GM21717 (cell line): Measurements from ENCODE around the gene STK16.
A peak's percentile ranks its signal among the peaks of the same experiment; 100 is the strongest.

Experiments
- ATAC-seq: cut with Tn5 transposase; IDR thresholded peaks from one replicate; pipeline ENCODE4 v1.9.1; 2021; ENCODE audit warnings: mild to moderate bottlenecking, moderate library complexity; ENCODE audit not compliant: unreplicated experiment

STK16 gene

DNA sequence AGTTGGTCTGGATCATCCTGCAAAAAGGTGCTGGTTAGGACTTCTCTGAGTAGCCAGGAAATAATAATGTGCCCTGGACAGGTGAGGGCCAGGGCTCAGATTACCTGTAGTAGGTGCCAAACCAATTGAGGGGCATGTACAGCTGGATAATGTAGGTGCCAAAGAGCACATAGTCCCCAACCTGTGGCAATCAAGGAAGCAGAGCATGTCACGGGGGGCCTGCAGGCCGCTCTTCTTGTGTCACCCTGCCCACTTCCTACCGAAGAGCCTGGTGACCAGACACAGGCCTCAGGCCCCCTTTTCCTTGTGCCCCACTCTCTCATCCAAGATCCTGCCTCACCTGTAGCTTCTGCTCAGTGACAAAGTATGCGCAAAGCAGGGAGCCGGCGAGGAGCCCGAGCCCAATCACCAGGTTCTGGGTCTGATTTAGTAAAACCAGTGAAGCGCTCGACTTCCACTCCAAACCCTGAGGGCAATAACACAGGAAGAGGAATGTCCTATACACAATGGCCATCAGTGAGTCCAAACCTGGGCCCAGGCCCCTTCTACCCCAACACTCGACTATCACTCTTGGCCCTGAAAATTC, 31.7 kb upstream of the STK16 start:
- ATAC-seq = no peak

DNA sequence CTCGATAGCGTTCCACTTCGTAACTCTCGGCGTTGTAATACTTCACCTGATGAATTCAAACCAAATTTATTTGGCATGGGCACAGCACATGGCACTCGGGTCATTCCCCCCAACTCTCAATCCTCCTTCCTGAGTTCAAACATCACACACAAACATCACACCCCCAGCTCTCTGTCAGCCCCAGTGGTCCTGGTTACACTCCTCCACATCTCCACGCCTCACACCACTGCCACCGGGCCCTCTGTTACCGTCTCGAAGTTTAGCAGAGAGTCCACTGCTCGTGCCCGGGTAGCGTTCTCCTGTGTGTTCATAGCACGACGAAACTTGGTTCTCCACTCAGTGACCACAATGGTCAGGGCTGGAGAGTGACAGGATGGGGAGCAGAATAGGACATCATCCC, 31.1 kb upstream of the STK16 start:
- ATAC-seq = no peak

DNA sequence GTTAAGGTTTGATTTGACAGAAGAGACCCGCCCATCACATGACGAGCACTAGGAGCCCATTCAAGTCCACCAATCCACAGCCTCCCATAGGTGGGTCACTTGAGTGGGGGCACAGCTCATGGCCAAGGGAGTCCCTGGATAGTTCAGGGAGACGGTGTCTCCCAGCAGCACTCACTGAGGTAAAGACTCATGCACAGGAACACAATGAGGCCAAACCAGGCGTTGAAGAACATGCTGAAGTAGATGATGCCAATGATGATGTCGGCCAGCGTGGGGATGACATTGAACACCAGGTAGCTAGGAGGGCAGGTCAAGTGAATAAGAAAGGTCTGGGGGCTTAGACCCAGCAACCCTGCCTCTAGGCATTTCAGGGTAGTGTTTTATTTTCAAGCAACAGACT, 30.5 kb upstream of the STK16 start:
- no peak for ATAC-seq

DNA sequence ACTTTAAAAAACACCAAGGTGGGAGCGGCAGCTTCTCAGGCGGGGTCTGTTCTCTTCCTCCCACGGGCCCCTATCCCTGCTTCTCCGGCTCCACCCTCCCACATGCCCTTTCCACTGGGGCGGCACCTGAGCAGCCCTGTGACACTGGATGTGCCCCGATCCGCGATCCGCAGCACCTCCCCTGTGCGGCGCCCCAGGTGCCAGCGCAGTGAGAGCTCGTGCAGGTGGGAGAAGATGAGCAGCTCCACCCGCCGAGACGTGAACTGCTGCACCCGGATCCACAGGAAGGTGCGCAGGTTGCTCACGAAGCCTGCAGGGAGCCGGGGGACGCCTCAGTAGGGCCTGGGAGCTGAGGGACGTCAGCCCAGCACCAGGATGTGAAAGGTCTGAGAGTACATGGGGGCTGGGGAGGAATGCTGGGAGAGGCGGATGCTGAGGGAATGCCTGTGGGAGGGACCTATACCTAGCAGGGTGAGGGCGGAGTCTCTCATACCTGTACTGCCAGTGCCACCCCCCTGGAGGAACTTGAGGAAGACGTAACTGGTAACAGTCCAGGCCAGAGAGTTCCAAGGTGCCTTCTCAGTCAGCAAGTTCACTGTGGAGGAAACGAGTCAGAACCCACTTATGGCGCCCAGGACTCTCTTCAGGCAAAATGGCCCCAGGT, 29.3 kb upstream of the STK16 start:
- ATAC-seq = no peak

DNA sequence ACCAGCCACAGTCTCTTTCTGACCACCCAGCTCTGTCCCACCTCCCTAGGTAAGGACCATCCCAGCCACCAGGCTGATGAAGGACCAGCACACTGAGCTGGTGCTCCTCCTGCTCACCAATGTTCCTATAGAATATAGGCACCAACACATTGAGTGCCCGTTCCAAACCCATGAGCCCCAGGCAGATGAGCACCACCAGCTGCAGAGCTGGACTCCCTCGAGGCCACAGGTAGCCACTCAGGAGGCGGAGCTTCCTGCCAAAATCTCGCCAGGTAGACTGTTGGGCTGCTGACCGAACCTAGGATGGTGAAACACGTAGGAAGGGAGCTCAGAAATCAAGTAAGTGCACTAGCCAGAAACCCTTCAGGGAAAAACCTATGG, 28.8 kb upstream of the STK16 start:
- ATAC-seq = no peak

DNA sequence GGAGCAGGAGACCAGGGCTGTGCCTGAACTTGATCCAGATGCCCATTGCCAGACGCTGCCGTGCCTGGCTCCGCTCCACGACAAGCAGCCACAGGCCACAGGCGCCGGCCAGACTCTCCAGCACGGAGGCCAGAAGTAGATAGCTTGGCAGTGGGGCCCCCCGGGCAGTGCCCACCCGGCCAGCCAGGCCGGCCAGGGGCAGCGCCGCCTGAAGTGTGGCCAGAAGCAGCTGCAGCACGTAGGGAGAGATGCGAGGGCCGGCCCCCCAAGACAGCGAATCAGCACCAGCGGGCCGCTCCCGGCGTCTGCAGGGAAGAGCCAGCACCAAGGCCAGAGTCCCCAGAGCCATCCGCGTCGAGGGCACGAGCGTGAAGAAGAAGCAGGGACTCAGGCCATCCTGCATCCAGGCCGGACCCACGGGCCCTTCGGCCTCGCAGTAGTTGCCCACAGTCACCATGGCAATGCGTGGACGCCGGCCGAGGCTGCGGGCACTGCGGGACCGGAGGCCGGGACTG, 27.0 kb upstream of the STK16 start:
- peak; percentile 20 for ATAC-seq

DNA sequence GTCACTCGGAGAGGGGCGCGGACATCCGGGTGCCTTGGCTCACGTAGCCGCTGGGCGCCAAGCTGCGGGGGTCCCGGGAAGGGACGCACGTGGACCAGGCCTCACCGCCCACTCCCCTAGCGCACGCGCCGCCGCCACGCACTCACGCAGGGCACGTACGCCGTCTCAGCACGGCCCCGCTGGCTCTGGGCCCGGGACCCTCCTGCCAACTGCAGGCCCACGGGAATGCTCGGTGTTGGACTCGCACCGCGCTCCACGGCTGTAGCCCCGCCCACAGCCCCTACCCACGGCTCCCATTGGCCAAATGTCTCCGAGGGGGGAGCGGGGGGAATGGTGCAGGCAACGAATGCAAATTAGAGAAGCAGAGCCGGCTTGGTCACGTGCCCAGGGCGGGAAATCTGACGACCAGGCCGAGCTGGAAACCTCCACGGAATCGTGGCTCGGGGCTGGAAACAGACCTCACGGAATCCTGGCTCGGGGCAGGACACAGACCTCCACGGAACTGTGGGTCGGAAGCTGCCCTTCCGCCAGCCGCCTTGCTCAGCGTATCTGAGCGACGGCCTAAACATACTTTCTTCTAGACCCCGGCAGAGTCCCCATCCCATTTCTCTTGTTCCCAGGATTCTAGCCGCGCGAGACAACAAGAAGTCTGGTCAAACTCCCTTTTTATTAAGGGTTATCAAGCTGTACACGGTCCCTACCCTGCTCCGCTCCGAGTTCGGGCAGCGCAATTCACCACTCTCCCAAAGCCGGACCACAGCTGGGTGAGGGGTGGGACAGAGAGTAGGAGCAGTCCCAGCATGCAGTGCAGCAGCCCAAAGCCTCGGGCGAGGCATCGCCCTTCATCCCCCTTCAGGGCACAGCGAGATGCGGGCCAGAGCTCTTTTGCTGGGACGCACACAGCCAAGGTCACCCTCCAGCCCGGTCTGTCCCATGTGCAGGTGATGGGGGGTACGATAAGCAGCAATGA, 26.3 kb upstream of the STK16 start, which contains the start of gene ABCB6:
ABCB6 (minus strand) TSS at position 227 of the 970 bp plus-strand sequence. CDS start 285 bp downstream, outside the sequence.
- peak; percentile 78 for ATAC-seq

DNA sequence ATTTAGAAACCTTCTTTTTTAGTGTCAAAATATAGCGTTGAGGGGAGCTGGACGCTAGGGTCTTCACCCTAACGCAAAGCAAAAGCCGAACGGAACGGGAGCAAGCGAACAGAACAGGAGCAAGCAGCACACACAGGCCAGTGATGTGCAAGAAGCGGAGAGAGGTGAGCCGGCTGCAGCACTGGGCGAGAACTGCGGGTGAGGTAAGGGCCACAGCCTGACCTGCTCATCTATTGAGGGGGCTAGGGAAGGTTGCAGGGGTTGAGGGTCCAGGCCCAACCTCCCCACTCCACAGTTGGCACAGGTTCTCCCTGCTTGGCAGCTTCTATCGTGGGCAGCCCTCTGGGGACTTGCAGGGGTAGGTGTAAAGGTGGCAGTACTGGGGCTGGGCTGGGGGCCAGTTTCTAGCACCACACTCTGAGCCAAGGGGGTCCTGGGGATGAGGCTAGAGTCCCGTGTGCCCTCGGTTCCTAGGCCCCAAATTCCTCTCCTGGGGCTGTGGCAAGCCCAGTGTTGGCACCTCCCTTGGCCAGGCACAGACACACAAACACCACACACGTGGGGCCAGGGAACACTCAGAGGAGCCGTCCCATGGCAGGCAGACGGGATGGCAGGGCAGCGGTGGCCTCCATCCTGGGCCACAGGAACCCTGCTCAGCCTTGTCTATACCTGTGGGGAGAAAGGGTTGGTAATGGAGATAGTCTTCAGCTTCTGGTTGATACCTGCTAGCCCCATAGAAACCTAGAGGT, 25.3 kb upstream of the STK16 start:
- ATAC-seq = no peak

DNA sequence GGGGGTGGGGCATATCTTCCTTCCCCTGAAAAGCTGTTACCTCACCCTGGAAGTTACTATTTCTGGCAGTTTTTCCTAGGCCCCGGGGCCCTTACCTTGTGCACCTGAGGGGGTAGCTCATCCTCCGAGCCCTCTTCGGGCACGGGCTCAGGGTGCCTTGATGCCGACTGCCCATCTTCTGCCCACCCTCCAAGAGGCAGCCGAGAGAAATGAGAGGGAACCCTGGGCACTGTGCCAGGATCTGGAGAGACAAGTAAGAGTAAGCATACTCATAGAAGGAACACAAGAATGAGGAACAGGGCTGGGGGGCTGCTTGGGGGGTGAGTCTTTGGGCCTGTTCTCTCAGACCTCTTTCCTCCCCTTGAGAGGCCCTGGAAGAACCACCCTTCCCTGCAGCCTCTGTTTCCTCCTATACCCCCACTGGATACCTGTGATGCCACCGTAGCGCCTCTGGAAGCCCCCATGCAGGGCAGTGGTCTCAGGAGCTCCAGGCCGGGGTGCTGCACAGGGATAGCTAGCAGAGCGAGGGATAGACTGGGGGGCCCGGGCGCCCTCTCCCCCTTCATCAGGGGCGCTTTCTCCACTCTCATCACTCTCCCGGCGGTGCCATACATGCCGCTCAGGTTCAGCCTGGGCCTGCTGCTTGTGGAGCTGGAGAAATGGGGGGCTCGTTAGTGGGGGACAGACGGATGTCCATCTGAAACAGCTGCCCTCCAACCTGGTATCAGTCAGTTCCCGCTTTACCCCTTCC, 24.5 kb upstream of the STK16 start:
- ATAC-seq = no peak

DNA sequence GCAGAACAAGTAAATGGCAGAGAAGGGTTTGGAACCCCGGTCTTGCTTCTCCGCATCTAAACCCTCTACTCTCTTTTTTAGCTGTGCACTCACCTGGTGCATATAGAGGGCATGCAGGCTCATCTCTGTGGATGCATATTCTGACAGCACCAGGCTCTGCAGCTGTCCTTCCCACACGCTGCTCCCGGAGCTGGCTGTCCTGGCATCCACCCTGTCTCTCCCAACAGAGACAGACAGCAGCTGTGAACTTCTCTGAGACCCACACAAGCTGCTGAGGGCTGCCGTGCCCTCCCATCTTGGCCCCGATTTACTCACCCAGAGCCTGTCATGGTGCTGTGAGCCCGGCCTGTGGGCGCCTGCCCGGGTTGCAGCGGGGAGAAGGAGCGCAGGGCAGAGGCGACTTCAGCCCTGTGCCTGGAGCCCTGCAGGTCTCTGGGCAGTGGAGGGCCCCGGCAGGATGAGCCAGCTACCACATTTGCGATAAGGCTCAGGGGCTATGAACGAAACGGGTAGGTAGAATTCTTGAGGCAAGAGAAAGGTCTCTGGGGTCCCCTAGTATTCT, 23.2 kb upstream of the STK16 start:
- no peak for ATAC-seq

DNA sequence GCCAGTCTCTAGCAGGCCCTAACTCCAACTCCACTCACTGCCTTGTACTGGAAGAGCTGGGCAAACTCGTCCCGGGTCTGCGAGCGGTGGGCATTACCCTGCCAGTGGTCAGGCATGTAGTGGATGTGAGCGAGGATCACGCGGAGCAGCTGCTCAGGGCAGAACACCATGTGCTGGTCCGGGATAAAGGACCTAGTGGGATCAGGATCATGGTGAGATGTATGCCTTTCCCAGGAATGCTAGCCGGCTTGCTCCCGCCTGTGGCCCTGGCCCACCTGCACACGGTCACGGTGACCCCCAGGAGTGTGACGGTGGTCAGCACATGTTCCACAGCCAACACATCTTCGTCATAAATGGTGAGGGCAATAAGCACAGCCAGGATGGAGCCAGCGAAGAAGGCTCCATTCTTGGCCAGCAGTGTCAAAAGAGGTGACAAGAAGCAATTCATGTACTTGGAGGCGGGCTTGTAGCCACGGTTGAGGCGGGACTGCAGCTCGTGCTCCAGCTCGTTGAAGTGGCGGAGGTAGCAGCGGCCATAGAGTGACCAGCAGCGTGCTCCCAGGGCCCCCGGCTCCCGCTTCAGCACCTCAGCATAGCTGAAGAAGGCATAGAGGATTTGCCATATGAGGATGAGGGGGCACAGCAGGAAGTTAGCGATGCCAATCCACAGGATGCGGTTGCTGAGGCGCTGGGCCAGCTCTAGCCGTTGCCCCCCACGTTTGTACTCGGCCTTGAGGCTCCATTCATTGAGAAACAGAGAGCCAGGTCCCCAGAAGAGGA, 21.3 kb upstream of the STK16 start:
- ATAC-seq = no peak

DNA sequence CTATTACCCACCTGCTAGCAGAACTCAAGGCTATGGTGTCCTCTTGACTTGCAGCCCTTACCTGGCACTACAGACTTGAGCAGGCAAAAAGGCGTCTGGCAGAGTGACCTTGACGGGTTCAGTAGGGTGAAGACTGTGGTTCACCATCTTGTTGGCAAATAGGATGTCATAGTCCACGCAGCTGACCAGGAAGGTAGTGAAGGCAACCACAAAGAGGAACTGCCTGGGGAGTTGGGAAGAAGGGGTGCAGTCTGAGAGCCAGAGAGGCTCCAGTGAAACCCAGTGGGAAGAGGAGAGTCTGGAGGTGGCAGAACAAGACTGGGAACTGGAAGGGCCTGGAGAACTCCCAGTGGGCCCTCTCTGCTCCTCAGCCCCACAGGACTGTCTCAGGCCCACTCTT, 19.9 kb upstream of the STK16 start:
- no peak for ATAC-seq

DNA sequence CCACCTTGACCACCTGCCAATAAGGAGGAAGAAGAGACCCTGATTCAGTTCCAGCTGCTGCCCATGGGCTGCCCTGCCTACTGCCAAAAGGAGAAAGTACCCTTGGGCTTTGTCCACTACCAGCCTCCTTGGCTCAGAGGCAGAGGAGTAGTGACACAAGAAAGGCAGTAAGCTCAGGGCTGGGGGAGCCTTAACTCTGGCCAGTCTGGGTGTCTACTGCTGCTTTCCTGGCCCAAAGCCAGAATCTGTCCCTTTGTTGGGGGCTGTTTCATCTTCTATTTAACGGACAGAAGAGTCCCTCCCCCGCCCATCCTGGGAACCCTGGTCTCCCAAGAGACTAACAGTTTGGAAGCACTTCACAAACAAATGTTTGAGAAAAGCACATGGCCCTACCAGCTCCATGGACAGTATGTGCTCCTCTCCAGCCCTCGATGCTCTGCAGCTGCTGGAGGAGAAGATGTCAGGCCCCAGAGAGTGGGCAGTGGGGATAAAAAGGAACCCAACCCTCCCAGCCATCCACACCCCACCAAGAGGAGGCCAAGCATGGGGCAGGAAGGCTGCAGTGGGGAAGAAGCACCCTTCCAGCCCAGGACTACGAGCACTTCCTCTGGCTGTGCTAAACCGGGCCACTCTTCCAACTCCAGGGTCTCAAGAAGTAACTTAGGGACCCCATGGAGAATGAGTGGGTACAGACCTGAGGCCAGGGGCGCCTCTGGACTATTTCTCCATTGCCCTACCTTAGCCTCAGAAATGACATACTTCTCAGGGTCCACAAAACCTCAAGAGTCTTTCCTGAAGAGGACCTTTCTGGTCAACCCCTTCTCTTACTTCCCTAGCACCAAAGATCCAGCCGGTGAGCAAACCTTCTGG, 17.0 kb upstream of the STK16 start:
- ATAC-seq = no peak

DNA sequence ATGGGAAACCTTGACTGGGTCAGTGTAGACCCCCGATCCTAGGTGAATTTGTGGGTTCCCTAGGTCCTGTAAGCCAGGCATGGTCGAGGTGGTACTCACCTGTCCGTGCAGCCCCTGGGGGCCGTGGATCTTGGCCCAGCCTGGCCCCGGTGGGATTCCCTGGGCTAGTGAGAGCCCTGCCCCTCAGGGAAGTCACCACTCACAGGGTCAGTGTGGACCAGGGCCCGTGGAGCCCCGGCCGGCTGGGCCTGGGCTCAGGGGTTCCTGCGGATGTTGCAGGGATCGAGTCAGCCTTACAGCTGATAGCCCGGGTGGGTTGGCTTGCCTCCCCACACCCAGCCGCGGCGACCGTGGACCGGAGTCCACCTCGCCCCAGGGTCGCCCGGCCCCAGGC, 16.4 kb upstream of the STK16 start:
- ATAC-seq = no peak

DNA sequence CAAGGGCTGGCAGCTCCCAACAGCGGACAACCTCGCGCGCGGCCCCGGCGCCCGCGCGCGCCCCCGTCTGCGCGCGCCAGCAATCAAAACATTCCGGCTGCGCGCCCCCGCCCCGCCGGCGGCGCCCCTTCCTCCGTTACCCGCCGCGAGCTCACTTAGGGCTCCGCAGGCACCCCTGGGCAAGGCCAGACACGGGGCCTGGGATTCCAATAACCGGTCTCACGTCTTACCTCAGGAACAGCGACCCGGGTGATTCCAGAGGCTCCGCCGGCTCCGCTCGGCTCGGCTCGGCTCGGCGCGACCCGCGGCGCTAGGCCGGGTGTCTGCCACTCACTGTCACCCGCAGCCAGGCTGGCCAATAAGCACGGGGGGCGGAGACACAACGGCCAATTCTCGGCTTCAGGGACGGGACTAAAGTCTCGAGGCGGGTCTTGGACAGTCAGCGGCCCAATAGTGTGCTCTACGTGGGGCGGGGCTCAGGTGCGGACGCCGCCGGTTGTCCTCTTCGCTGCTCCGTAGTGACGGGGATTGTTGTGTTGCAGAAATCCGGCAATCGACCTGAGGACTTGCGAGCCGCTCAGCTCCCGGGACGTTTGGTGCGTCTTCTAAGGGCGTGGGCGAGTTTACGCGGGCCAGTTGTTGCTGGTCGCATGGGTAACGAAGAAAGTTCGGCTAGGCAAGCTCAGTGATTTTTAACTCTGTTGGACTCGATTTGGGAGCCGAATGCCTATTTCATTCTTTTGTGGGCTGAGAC, 15.8 kb upstream of the STK16 start, which contains the start of the genes ANKZF1 and ATG9A:
ANKZF1 (plus strand) TSS at position 502 of the 754 bp plus-strand sequence. CDS start 452 bp downstream, outside the sequence.
ATG9A (minus strand) TSS at position 332 of the 754 bp plus-strand sequence. CDS start 1,612 bp downstream, outside the sequence.
- ATAC-seq = peak; percentile 97

DNA sequence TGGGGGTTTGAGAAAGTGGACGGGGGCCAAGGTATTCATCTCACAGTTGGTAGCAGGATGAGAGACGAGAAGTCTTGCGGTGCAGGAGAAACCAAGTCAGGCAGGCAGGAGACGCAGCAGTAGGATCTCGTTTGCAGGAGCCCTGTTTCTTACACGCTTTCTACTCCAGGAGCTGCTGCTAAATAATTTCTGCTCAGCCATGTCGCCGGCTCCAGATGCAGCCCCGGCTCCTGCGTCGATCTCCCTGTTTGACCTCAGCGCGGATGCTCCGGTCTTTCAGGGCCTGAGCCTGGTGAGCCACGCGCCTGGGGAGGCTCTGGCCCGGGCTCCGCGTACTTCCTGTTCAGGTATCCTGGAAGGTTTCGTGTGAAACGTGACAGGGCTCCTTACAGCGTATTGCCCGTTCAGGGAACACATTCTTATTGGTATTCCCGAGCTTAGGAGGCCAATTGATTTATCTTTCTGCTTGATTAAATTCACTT, 15.2 kb upstream of the STK16 start:
- peak; percentile 28 for ATAC-seq

DNA sequence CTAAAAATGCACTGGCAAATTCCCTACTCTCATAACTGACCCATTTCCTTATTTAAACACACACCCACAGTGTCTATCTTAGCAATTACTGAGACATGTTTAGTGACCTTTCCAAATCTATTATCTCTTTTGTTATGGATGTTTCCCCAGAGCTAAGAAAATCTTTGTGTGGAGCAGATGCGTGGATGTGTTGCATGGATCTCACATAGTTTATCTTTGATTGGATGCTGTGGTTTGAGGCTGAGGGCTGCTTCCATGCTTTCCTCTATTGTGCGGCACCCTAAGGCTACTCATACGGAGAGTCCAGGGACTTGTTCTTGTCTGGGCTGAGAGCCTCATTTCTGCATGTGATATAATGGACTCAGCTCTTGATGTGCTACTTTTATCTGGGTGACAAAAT, 10.9 kb upstream of the STK16 start:
- ATAC-seq = no peak
